ENCODE measurements around the gene ROS1.
"Not testable (repeated sequence)": the region's sequence is repeated elsewhere in the genome, so short reads cannot be mapped to it uniquely, and the experiment has no call there.

The ROS1 gene

GRCh38 chr6:117425431-117426153 is at the start of gene ROS1:
Gene ROS1, minus strand, starts transcription at chr6:117425942. Its CDS starts 286 bp downstream, at chr6:117425656.
- H3K4me3 ChIP-seq (ENCODE audit: low read depth, low read length) = no peak within 1 kb of the TSS
- no peak for DNase-seq (ENCODE audit: low read depth)

DNA sequence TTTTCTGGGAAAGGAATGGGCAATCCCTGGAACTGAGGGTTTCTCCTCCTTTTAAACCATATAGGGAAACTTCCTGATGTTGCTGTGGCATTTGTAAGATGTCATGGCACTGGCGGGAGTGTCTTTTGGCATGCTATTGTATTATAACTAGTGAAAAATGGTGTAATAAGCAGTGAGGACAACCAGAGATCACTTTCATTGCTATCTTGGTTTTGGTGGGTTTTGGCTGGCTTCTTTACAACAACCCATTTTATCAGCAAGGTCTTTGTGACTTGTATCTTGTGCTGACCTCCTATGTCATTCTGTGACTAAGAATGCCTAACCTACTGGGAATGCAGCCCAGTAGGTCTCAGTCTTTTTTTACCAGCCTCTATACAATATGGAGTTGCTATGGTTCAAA is 47.7 kb upstream of the ROS1 start:
- no peak for DNase-seq (ENCODE audit: low read depth)
- no peak overlapping the region for H3K4me3 ChIP-seq (ENCODE audit: low read depth, low read length)

DNA sequence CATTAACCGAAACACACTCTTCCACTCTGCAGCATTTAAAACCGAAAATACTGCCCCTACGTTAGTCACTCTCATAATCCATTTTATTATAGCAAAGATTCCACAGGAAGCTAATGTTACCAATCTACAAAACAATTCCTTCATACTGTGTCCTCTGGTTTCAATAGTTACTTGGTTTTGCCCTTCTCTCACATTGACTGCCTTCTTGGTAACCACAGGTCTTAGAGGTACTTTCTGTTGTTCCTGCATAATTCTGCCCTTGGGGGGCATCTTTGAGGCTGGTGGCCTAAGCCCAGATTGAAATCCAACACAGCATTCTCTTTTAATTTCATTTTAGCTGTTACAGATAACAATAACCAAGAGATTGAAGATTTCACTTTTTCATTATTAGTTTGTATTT is 46.9 kb upstream of the ROS1 start:
- no peak overlapping the region for H3K4me3 ChIP-seq (ENCODE audit: low read depth, low read length)
- DNase-seq (ENCODE audit: low read depth) = no peak

DNA sequence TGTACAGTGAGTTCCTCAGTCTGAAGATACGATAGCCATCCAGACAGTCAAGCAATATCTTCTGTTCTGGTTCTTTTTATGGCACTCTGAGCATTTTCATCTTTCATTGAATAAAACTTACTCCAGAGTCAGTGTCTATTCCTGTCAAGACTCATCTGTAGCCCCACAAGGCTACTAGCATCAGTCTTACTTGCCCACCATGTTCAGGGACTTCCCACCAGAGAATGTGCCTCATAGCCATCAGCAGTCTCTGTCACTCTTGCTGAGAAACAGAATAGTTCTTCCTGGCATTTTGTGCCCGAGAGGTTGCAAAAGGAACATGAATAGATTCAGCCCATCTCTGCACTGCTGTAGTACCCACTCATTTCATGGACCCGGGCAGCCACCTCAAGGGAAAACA is 44.0 kb upstream of the ROS1 start:
- H3K4me3 ChIP-seq (ENCODE audit: low read depth, low read length) = no peak overlapping the region
- no peak for DNase-seq (ENCODE audit: low read depth)

DNA sequence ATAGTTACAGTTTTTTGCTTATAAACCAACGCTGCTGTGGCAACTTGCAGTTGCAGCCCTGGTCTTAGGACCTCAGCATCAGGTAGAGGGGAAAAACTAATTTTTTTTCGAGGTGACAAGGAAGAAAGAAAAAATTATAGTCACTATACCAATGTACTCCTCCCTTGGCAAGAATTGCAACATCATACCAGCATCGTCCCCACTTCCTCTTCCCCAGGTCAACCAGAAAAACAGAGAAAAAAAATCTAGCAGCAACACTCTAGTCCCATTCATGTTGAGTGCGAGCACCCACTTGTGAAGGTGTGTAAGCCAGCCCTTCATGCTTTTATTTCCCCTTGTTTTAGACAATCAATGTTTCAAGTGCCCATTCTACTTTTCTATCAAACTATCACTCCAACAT is 43.6 kb upstream of the ROS1 start:
- DNase-seq (ENCODE audit: low read depth) = no peak

DNA sequence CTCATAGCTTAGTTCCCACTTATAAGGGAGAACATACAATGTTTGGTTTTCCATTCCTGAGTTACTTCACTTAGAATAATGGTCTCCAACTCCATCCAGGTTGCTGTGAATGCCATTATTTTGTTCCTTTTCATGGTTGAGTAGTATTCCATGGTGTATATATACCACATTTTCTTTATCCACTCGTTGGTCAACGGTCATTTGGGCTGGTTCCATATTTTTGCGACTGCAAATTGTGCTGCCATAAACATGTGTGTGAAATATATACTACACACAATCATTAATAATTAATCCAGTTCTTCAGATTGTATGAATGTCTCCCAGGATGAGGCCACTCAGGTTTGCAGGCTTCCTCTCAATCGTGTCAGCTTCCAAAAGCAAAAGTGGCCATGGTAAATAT is 42.8 kb upstream of the ROS1 start:
- not testable (repeated sequence) for DNase-seq (ENCODE audit: low read depth); H3K4me3 ChIP-seq (ENCODE audit: low read depth, low read length)

More for the DNA sequence above, 43.6 kb upstream of the ROS1 start:
- H3K4me3 ChIP-seq (ENCODE audit: low read depth, low read length) = no peak overlapping the region

DNA sequence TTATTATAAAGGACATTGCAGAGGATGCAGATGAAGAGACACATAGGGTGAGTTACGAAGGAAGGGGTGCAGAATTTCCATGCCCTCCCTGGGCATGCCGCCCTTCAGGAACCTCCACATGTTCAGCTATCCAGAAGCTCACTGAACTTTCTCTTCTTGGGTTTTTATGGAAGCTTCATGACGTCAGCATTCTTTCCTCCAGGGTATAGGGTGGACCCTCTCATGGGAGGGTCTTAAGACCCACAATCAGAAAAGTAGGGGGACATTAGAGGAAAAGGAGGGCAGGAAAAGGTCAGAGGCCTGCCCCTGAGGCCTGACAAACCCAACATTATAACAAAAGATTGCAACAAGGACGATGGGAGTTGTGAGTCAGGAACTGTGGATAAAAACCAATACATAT is 42.1 kb upstream of the ROS1 start:
- no peak for DNase-seq (ENCODE audit: low read depth)
- H3K4me3 ChIP-seq (ENCODE audit: low read depth, low read length) = no peak overlapping the region

DNA sequence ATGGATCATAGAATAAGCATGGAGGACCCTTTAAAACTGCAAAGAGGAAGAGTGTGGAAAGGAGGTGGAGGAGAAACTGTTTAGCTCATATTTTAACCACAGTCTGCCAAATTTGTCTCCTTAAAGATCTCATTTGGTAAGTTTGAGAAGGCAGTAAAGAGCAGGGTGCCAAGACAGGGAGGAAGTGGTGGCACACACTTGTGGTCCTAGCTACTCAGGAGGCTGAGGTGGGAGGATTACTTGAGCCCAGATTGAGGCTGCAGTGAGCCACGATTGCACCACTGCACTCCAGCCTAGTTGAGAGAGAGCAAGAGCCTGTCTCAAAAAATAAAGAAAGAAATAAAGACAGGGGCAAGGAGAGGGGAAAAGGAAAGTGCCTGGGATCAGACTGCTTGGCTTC is 39.9 kb upstream of the ROS1 start:
- DNase-seq (ENCODE audit: low read depth) = no peak
- H3K4me3 ChIP-seq (ENCODE audit: low read depth, low read length) = no peak overlapping the region

- no peak overlapping the region for H3K4me3 ChIP-seq (ENCODE audit: low read depth, low read length)
- no peak for DNase-seq (ENCODE audit: low read depth)
Measured at GRCh38 chr6:117464700-117465099, 39.0 kb upstream of the ROS1 start.

- no peak for DNase-seq (ENCODE audit: low read depth)
- no peak overlapping the region for H3K4me3 ChIP-seq (ENCODE audit: low read depth, low read length)
Measured at GRCh38 chr6:117463762-117464665, 38.3 kb upstream of the ROS1 start.

- DNase-seq (ENCODE audit: low read depth) = no peak
Measured at GRCh38 chr6:117459204-117459944, 33.6 kb upstream of the ROS1 start.

DNA sequence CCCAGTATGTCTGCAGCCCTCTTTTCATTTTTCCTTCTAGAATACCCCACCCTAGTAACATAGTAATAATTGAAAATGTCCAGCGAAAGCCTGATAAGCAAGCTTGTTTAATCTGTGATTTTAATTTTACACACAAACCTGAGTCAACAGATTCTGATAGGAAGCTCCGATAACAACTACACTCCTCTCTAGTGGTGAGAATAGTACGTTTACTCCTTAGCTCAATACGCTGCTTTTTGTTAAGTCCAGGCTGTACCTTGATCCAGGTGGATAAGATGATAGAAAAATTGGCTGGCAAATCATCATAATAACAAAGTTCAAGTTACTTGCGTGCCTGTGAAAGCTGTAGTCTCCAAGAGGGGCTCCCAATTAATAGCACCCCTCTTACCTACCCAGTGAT is 31.3 kb upstream of the ROS1 start:
- no peak overlapping the region for H3K4me3 ChIP-seq (ENCODE audit: low read depth, low read length)
- DNase-seq (ENCODE audit: low read depth) = no peak

More at GRCh38 chr6:117459204-117459944, 33.6 kb upstream of the ROS1 start:
- H3K4me3 ChIP-seq (ENCODE audit: low read depth, low read length) = no peak overlapping the region

- no peak overlapping the region for H3K4me3 ChIP-seq (ENCODE audit: low read depth, low read length)
- no peak for DNase-seq (ENCODE audit: low read depth)
Measured at GRCh38 chr6:117456250-117456649, 30.5 kb upstream of the ROS1 start.

GRCh38 chr6:117451671-117452070 is 25.9 kb upstream of the ROS1 start:
- DNase-seq (ENCODE audit: low read depth) = no peak
- H3K4me3 ChIP-seq (ENCODE audit: low read depth, low read length) = no peak overlapping the region

DNA sequence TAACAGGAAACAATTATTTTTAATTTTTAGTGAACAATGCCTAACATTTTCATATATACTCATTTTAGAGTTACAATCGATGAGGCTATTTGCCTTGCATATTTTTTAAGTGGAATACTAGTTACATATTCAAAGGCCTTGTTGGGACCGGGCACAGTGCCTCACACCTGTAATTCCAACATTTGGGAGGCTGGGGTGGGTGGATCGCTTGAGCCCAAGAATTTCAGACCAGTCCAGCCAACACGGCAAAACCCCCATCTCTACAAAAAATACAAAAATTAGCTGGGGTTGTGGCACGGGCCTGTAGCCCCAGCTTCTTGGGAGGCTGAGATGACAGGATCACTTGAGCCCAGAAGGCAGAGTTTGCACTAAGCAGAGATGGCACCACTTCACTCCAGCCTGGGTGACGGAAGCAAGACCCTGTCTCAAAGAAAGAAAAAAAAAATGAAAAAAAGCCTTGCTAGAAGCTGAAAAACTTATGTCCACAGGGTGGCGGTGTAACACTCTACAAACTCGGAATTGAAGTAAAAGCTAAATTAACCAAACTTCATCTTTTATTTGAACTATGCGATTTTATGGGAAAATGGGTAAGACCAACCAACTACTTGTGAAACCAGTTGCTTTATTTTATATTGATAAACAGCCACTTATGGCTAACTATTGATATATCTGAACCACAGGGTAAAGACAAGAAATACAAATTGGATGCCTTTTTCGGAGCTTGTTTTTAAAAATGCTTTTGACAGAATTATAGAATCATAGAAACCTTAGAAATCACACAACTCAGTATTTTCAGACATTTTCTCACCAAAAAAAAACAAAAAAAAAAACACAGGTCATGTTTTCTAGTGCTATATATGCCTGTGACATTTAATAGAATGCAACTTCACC is 24.1 kb upstream of the ROS1 start:
- peak; percentile 60 for DNase-seq (ENCODE audit: low read depth)

GRCh38 chr6:117448732-117449485 is 23.2 kb upstream of the ROS1 start:
- peak; percentile 92 for DNase-seq (ENCODE audit: low read depth)
- H3K4me3 ChIP-seq (ENCODE audit: low read depth, low read length) = no peak overlapping the region

More for the DNA sequence above, 24.1 kb upstream of the ROS1 start:
- H3K4me3 ChIP-seq (ENCODE audit: low read depth, low read length) = no peak overlapping the region

DNA sequence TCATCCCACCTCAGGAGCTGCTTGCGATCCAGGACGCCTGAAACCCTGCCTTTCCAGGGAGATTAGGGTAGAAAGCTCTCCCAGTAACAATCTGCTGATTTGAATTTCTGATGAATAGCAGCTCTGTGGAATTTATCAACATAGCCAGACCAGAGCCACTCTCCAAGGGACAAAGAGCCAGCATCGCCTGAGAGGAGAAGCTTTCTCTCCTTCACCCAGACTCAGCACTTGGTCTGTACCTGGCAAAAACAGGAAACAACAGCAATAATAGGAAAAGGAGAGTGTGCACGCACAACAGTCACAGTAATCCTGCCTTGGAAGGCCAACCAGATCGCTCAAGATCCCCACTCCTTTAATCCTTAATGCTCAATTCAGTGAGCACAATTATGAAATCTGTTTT is 22.3 kb upstream of the ROS1 start:
- H3K4me3 ChIP-seq (ENCODE audit: low read depth, low read length) = no peak overlapping the region
- no peak for DNase-seq (ENCODE audit: low read depth)

GRCh38 chr6:117446861-117447260 is 21.1 kb upstream of the ROS1 start:
- DNase-seq (ENCODE audit: low read depth) = no peak
- no peak overlapping the region for H3K4me3 ChIP-seq (ENCODE audit: low read depth, low read length)

All from skeletal muscle cell (primary cell).